Measurements from ENCODE around the gene GTPBP4.
"Not testable (repeated sequence)": the region's sequence is repeated elsewhere in the genome, so short reads cannot be mapped to it uniquely, and the experiment has no call there.

Gene GTPBP4

DNA sequence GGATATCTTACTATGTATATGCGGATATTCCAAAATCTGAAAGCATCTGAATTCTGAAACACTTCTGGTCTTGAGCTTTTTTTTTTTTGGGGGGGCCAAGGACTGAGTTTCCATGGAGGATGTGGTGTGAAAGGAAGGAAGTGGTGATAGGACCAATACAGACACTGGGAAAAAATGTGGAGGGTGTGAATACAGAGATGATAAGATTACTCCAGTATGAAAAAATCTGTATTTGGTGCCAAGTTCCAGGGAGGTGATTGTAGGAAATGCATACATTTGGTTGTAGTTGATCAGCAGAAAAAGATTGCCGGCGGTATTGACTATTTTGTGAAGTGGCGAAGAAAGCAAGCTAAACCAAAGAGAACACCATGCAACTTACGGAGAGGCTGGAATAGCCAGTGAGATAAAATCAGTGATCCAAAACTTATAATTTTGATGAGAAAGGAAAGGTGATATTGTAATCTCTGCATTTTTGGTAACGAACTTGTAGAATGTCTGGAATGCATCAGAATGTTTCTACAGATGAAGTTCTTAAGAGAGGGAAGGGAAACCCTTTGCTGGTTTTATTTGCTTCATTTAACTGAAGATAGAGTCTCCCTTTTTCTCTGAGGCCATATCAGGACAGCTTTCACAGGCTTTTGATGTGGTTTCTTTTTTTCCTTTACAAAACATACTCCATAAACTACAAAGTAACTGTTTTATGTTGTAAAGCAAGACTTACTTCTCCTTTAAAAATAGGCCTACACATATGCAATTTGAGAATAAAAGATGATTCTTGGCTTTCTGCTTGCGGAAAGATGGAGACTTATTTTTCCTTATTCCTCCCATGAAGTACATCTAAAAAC is 73.9 kb downstream of the GTPBP4 start:
- Histone ChIP-seq H3K27me3 (replicated peaks in 2 of 5; ENCODE audit: control insufficient read depth in 4 of 5, insufficient read depth in 5 of 5, low read length in 4 of 5) (no peaks in the 10 kb centered on the region), H3K4me1 (ENCODE audit: control extremely low read depth in 1 of 4, control insufficient read depth in 4 of 4, insufficient read depth in 4 of 4, low read length in 3 of 4) (peaks cover 13 to 28% (median 21%) of the 10 kb centered on the region in 4 experiments), H3K36me3 (ENCODE audit: control insufficient read depth in 4 of 4, insufficient read depth in 4 of 4, low read length in 3 of 4) (peaks cover 6 to 14% (median 10%) of the 10 kb centered on the region in 4 experiments), H3K27ac (ENCODE audit: insufficient read depth in 1 of 2, low read depth in 1 of 2, low read length in 2 of 2, poor library complexity in 1 of 2, severe bottlenecking in 2 of 2) (no peak overlapping the region), H3K9me3 (ENCODE audit: control extremely low read depth in 1 of 5, control insufficient read depth in 4 of 5, insufficient read depth in 2 of 5, low read depth in 1 of 5, low read length in 4 of 5) (no peaks in the 10 kb centered on the region), H3K4me3 (ENCODE audit: control insufficient read depth in 1 of 7, extremely low read depth in 1 of 7, insufficient read depth in 4 of 7, low read depth in 2 of 7, low read length in 6 of 7) (no peak overlapping the region)
- 98% methylated on average over 5 of the region's 7 CpGs for WGBS (ENCODE audit: insufficient coverage)
- ChIA-PET POLR2A (no interaction called here), CTCF (interaction anchor here (0.6 to 0.9 kb wide), 3 partner anchors 12 to 24 kb away, joined by 3 to 5 read pairs (median 4); no protein-coding TSS in a partner anchor)
- no peak for DNase-seq

DNA sequence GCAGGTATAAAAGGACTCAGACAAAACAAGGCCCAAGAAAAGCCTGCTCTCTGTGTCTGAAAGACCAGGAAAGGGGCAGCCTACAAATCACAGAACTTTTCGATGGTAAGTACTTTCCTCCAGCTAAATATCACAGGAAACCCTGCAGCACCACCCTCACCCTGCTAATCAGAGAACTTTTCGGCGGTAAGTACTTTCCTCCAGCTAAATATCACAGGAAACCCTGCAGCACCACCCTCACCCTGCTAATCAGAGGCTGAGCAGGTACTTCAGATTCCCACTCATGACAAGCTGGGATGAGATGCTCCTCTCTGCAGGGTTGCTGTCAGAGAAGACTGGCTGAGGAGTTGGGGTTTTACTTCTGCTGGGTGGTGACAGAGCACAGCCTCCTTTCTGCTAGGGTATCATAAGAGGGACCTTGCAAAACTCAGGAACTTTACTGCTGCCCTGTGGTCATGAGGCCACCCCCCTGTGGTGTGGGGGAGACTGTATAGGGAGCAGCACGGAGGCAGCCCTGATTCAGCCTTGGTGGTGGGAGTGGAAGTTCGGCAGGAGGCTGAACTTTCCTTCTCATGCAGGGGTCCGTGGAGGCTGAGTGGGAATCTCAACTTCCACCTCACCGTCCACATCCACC is 75.1 kb downstream of the GTPBP4 start:
- 61% methylated on average over 3 of the region's 7 CpGs for WGBS (ENCODE audit: insufficient coverage)
- POLR2A ChIA-PET: no interaction called here
- no peaks in the 10 kb centered on the region for H3K27me3 ChIP-seq (replicated peaks in 2 of 5; ENCODE audit: control insufficient read depth in 4 of 5, insufficient read depth in 5 of 5, low read length in 4 of 5)
- H3K9me3 ChIP-seq (ENCODE audit: control extremely low read depth in 1 of 5, control insufficient read depth in 4 of 5, insufficient read depth in 2 of 5, low read depth in 1 of 5, low read length in 4 of 5): no peaks in the 10 kb centered on the region
- H3K27ac ChIP-seq (ENCODE audit: insufficient read depth in 1 of 2, low read depth in 1 of 2, low read length in 2 of 2, poor library complexity in 1 of 2, severe bottlenecking in 2 of 2): no peak overlapping the region
- peaks cover 8 to 20% (median 11%) of the 10 kb centered on the region in 4 experiments for H3K4me1 ChIP-seq (ENCODE audit: control extremely low read depth in 1 of 4, control insufficient read depth in 4 of 4, insufficient read depth in 4 of 4, low read length in 3 of 4)
- no peak for DNase-seq
- peaks cover 6 to 14% (median 10%) of the 10 kb centered on the region in 4 experiments for H3K36me3 ChIP-seq (ENCODE audit: control insufficient read depth in 4 of 4, insufficient read depth in 4 of 4, low read length in 3 of 4)
- CTCF ChIA-PET: interaction anchor here (0.6 to 0.7 kb wide), 2 partner anchors 15 to 20 kb away, joined by 3 read pairs; no protein-coding TSS in a partner anchor
- no peak overlapping the region for H3K4me3 ChIP-seq (ENCODE audit: control insufficient read depth in 1 of 7, extremely low read depth in 1 of 7, insufficient read depth in 4 of 7, low read depth in 2 of 7, low read length in 6 of 7)

DNA sequence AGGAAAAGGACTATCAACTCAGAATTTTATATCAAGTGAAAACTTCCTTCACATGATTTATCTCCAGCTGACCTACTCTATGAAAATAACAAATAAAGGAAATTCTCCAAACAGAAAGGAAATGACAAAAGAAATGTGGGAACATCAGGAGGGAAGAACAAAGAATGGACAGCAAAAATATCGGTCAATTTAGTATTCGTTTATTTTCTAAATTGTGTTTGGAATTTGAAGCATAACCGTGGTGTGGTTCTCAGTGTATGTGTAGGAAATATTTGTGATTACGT is 76.7 kb downstream of the GTPBP4 start:
- 99% methylated on average over 4 of the region's 4 CpGs for WGBS (ENCODE audit: insufficient coverage)
- H3K9me3 ChIP-seq (ENCODE audit: control extremely low read depth in 1 of 5, control insufficient read depth in 4 of 5, insufficient read depth in 2 of 5, low read depth in 1 of 5, low read length in 4 of 5): no peaks in the 10 kb centered on the region
- CTCF ChIA-PET: no interaction called here
- DNase-seq: no peak
- peaks cover 4 to 14% (median 9%) of the 10 kb centered on the region in 4 experiments for H3K36me3 ChIP-seq (ENCODE audit: control insufficient read depth in 4 of 4, insufficient read depth in 4 of 4, low read length in 3 of 4)
- H3K4me1 ChIP-seq (ENCODE audit: control extremely low read depth in 1 of 4, control insufficient read depth in 4 of 4, insufficient read depth in 4 of 4, low read length in 3 of 4): peaks cover 8 to 26% (median 14%) of the 10 kb centered on the region in 4 experiments
- H3K27ac ChIP-seq (ENCODE audit: insufficient read depth in 1 of 2, low read depth in 1 of 2, low read length in 2 of 2, poor library complexity in 1 of 2, severe bottlenecking in 2 of 2): no peak overlapping the region
- no peaks in the 10 kb centered on the region for H3K27me3 ChIP-seq (replicated peaks in 2 of 5; ENCODE audit: control insufficient read depth in 4 of 5, insufficient read depth in 5 of 5, low read length in 4 of 5)
- H3K4me3 ChIP-seq (ENCODE audit: control insufficient read depth in 1 of 7, extremely low read depth in 1 of 7, insufficient read depth in 4 of 7, low read depth in 2 of 7, low read length in 6 of 7): no peak overlapping the region
- POLR2A ChIA-PET: no interaction called here

DNA sequence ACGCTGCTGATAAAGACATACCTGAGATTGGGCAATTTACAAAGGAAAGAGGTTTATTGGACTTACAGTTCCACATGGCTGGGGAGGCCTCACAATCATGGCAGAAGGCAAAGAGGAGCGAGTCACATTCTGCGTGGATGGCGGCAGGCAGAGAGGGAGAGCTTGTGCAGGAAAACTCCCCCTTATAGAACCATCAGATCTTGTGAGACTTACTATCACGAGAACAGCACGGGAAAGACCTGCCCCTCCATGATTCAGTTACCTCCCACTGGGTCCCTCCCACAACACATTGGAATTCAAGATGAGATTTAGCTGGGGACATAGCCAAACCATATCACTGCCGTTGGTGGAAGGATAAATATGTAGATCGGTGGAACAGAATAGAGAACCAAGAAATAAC is 78.5 kb downstream of the GTPBP4 start:
- CTCF ChIA-PET; H3K4me3 ChIP-seq (ENCODE audit: control insufficient read depth in 1 of 7, extremely low read depth in 1 of 7, insufficient read depth in 4 of 7, low read depth in 2 of 7, low read length in 6 of 7); H3K27me3 ChIP-seq (replicated peaks in 2 of 5; ENCODE audit: control insufficient read depth in 4 of 5, insufficient read depth in 5 of 5, low read length in 4 of 5); H3K27ac ChIP-seq (ENCODE audit: insufficient read depth in 1 of 2, low read depth in 1 of 2, low read length in 2 of 2, poor library complexity in 1 of 2, severe bottlenecking in 2 of 2); DNase-seq; H3K9me3 ChIP-seq (ENCODE audit: control extremely low read depth in 1 of 5, control insufficient read depth in 4 of 5, insufficient read depth in 2 of 5, low read depth in 1 of 5, low read length in 4 of 5): not testable (repeated sequence)
- POLR2A ChIA-PET: interaction anchor here (0.6 kb wide), 1 partner anchor 23 kb away, joined by 3 read pairs; no protein-coding TSS in a partner anchor
- H3K4me1 ChIP-seq (ENCODE audit: control extremely low read depth in 1 of 4, control insufficient read depth in 4 of 4, insufficient read depth in 4 of 4, low read length in 3 of 4): peaks cover 5 to 22% (median 10%) of the 10 kb centered on the region in 4 experiments
- 97% methylated on average over 6 of the region's 8 CpGs for WGBS (ENCODE audit: insufficient coverage)
- H3K36me3 ChIP-seq (ENCODE audit: control insufficient read depth in 4 of 4, insufficient read depth in 4 of 4, low read length in 3 of 4): peaks cover 4 to 11% (median 9%) of the 10 kb centered on the region in 4 experiments

DNA sequence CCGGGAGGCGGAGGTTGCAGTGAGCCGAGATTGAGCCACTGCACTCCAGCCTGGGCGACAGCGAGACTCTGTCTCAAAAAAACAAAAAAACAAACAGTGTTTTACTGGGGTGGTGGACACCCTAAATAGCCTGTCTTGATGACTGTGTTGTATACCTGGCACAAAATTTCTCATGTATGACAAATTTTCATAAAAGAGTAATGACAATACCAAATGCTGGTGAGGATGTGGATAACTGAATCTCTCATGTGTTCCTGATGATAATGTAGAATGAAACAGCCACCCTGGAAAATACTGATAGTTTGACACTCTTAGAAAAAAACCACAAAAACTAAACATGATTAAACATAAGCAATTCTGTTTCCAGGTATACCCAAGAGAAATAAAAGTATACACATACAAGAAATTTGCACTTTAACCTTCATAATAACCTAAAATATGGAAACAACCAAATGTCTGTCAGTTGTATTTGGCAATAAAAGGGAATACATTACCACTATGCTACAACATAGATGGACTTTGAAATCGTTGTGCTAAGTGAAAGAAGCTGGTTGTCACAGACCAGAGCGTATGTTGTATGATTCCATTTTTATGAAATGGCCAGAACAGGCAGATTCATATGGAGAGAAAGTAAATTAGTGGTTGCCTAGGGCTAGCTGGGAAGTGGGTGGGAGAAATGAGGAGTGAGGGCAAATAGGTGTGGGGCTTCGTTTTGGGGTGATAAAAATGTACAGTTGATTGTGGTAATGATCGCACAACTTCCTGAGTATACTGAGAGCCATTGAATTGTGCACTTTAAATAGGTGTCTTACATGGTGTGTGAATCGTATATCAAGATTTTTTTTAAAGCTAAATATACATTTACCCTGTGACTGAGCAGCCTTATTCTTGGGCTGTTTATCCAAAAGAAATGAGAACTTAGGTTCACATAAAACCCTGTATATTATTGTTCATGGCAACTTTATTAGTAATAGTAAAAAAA is 80.4 kb downstream of the GTPBP4 start:
- peaks cover 5 to 19% (median 8%) of the 10 kb centered on the region in 4 experiments for H3K36me3 ChIP-seq (ENCODE audit: control insufficient read depth in 4 of 4, insufficient read depth in 4 of 4, low read length in 3 of 4)
- POLR2A ChIA-PET: no interaction called here
- no peak for DNase-seq
- no peaks in the 10 kb centered on the region for H3K9me3 ChIP-seq (ENCODE audit: control extremely low read depth in 1 of 5, control insufficient read depth in 4 of 5, insufficient read depth in 2 of 5, low read depth in 1 of 5, low read length in 4 of 5)
- CTCF ChIA-PET: interaction anchor here (0.9 kb wide), 1 partner anchor 22 kb away, joined by 3 read pairs; no protein-coding TSS in a partner anchor
- 98% methylated on average over 6 of the region's 10 CpGs for WGBS (ENCODE audit: insufficient coverage)
- H3K27ac ChIP-seq (ENCODE audit: insufficient read depth in 1 of 2, low read depth in 1 of 2, low read length in 2 of 2, poor library complexity in 1 of 2, severe bottlenecking in 2 of 2): no peak overlapping the region
- no peak overlapping the region for H3K4me3 ChIP-seq (ENCODE audit: control insufficient read depth in 1 of 7, extremely low read depth in 1 of 7, insufficient read depth in 4 of 7, low read depth in 2 of 7, low read length in 6 of 7)
- peaks cover 0 to 17% (median 3%) of the 10 kb centered on the region in 4 experiments for H3K4me1 ChIP-seq (ENCODE audit: control extremely low read depth in 1 of 4, control insufficient read depth in 4 of 4, insufficient read depth in 4 of 4, low read length in 3 of 4)
- no peaks in the 10 kb centered on the region for H3K27me3 ChIP-seq (replicated peaks in 2 of 5; ENCODE audit: control insufficient read depth in 4 of 5, insufficient read depth in 5 of 5, low read length in 4 of 5)
